Transverse colon (tissue), 3 donors: Measurements from ENCODE around the gene GAPVD1.

Experiments used
- EP300 ChIP-seq: sonication (generic); formaldehyde crosslinking; IDR thresholded peaks from one replicate; pipeline ENCODE4 v1.6.1; 2017; ENCODE audit warnings: antibody characterized with exemption, low read depth
- POLR2AphosphoS5 ChIP-seq, 3 donors: sonication (generic); formaldehyde crosslinking; IDR thresholded peaks; one replicate each; pipeline ENCODE4 v1.6.1; 2016; ENCODE audit warnings: antibody characterized with exemption in 3 of 3

DNA sequence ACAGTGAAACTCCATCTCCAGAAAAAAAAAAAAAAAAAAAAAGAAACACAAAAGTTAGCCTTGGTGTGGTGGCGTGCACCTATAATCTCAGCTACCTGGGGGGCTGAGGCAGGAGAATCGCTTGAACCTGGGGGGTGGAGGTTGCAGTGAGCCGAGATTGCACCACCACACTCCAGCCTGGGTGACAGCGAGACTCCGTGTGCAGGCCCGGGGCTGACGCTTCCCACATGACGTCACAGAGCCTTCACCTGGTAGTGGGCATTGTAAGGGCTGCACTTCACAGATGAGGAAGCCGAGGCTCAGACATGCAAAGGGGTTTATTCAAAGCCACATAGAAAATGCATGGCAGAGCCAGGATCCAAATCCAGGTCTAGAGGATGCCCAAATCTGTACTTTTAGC lies 114.2 kb downstream of the GAPVD1 start:
- TF ChIP-seq POLR2AphosphoS5 (IDR thresholded peaks at IDR 0.05) (no peak), EP300 (no peak)
